Measurements from ENCODE around the gene ZNF526.

DNA sequence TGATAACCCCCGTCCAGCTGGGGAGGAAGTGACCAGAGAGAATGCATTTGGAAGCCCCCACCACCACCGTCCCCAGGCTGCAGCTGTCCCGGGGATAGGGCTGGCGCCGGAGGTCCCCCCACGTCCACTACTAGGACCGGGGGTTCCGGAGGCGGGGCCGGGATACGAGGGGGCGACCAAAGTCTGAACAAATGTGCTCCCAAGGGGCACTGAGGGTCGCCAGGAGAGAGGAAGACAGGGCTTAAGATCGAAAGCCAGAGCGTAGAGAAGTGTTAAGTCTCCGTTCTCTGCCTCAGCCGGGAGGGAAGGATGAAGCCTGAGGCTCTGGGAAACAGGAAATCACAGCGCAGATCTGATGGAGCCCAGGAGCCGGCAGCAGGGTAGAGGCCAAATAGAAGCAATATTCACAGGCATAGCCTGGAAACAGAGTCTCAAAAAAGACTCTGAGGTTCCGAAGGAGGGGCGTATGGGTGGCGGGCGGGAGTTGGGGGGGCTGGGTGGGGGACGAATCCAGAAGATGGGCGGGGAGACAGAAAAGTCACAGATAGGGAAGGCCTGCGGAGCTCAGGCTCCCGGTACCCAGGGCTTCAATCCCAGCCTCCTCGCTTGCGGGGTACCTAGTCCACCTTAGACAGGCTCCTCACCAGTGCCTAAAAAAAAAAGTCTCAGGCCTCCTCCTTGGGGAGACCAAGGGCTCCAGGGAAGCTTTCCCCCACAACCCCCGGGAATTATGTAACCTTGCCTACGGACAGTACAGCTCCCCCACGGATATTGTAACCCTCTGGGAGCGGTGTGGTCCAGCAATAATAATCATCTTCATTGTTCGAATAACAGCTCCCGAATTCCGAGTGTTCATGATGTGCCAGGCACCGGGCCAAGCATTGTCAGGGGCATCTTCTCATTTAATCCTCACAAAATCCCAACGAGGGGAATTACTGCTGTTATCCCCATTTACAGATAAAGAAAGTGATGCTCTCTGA lies 35.9 kb downstream of the ZNF526 start:
- TF ChIP-seq CTCF (IDR thresholded peaks at IDR 0.05) (no peak), POLR2A (IDR thresholded peaks at IDR 0.05) (no peak)

All from esophagus squamous epithelium (tissue), 4 donors.